Endothelial cell of umbilical vein (primary cell): ENCODE measurements around the gene ZNF892. TPM values are rescaled to one million over a fixed set of nuclear protein-coding genes. Genes with fewer than 3 reads are reported as not detected.

Experiments
- BruUV-seq: library from RNA; stranded (reverse); fragments of 400-500 nt; replicated peaks from 2 replicates; lab custom pipeline; 2021; lab: Mats Ljungman, UMichigan
- CTCF ChIA-PET: fragments of 300-600, 350-600 bp; sonication (Branson Sonifier 250); formaldehyde crosslinking; loops from one replicate; lab custom pipeline; 2021; ENCODE audit warnings: antibody characterized with exemption, inconsistent platforms; lab: Charles Lee
- POLR2A ChIA-PET: fragments of 300-600, 350-600 bp; sonication (Branson Sonifier 250); formaldehyde crosslinking; loops from one replicate; lab custom pipeline; 2021; ENCODE audit warnings: antibody characterized with exemption, inconsistent platforms; lab: Charles Lee
- DNase-seq: peaks from one replicate; pipeline ENCODE4 v3.0.0-alpha.2; 2011; ENCODE audit warnings: low read depth, low spot score
- FAIRE-seq: peaks from 2 replicates; lab custom pipeline; 2011; peaks lifted over from hg19 to GRCh38; lab: Jason Lieb, UNC
- H2AFZ ChIP-seq: 2 replicates; pipeline ENCODE4 v1.6.0; 2012; ENCODE audit warnings: low read depth, low read length, control low read depth, inconsistent platforms
- H3K27ac ChIP-seq: 2 replicates; pipeline ENCODE4 v1.5.1; 2011; ENCODE audit warnings: low read depth, mild to moderate bottlenecking, control low read depth, low read length, moderate library complexity; ENCODE audit not compliant: insufficient read depth
- H3K27me3 ChIP-seq, 2 experiments: 2 replicates each; pipeline versions ENCODE4 v1.6.0 to v1.6.1; 2011; ENCODE audit warnings: low read length in 2 of 2, mixed read lengths in 1 of 2; ENCODE audit not compliant: control insufficient read depth in 2 of 2, insufficient read depth in 2 of 2
- H3K36me3 ChIP-seq, 2 experiments: 2 replicates in 1 of 2; 3 replicates in 1 of 2; pipeline ENCODE4 v1.5.1; 2011; ENCODE audit warnings: low read length in 2 of 2, mild to moderate bottlenecking in 1 of 2, moderate library complexity in 1 of 2; ENCODE audit not compliant: control insufficient read depth in 2 of 2, insufficient read depth in 2 of 2; ENCODE audit errors: extremely low read depth in 1 of 2
- H3K4me1 ChIP-seq: 3 replicates; pipeline ENCODE4 v1.5.1; 2011; ENCODE audit warnings: mild to moderate bottlenecking, low read length; ENCODE audit not compliant: control insufficient read depth, insufficient read depth; ENCODE audit errors: extremely low read depth
- H3K4me2 ChIP-seq: 2 replicates; pipeline ENCODE4 v1.6.1; 2011; ENCODE audit warnings: low read length, control low read depth, mixed read lengths; ENCODE audit not compliant: insufficient read depth
- H3K4me3 ChIP-seq, 3 experiments: fragments of 200-600 bp in 1 of 3; sonication (generic), shearing (Covaris generic) in 1 of 3; replicated peaks in 1 of 3; 2 replicates each; pipeline ENCODE4 v1.5.1; 2011 to 2016; ENCODE audit warnings: control low read depth in 3 of 3, low read length in 3 of 3, mild to moderate bottlenecking in 2 of 3, inconsistent platforms in 1 of 3, low read depth in 1 of 3, moderate library complexity in 1 of 3; ENCODE audit not compliant: insufficient read depth in 1 of 3
- H3K79me2 ChIP-seq: 2 replicates; pipeline ENCODE4 v1.6.0; 2012; ENCODE audit warnings: low read length, inconsistent platforms; ENCODE audit not compliant: control insufficient read depth, insufficient read depth
- H3K9ac ChIP-seq: replicated peaks from 2 replicates; pipeline ENCODE3; 2011; ENCODE audit warnings: low read length, control low read depth; ENCODE audit not compliant: insufficient read depth; ENCODE audit errors: extremely low read depth
- H3K9me1 ChIP-seq: replicated peaks from 3 replicates; pipeline ENCODE4 v1.6.0; 2011; ENCODE audit warnings: mild to moderate bottlenecking, low read length; ENCODE audit not compliant: control insufficient read depth, insufficient read depth; ENCODE audit errors: extremely low read depth
- H3K9me3 ChIP-seq: replicated peaks from 2 replicates; pipeline ENCODE4 v1.5.1; 2012; ENCODE audit warnings: low read length, inconsistent platforms; ENCODE audit not compliant: control insufficient read depth, insufficient read depth
- H4K20me1 ChIP-seq: replicated peaks from 2 replicates; pipeline ENCODE3; 2011; ENCODE audit warnings: mild to moderate bottlenecking, low read length; ENCODE audit not compliant: control insufficient read depth, insufficient read depth; ENCODE audit errors: extremely low read depth
- EZH2 ChIP-seq: IDR thresholded peaks from 2 replicates; pipeline ENCODE4 v1.6.1; 2012; ENCODE audit warnings: borderline replicate concordance, low read depth, mild to moderate bottlenecking, moderate library complexity, low read length, inconsistent platforms; ENCODE audit not compliant: severe bottlenecking
- FOS ChIP-seq: IDR thresholded peaks from 2 replicates; pipeline ENCODE4 v1.6.1; 2011; ENCODE audit warnings: mild to moderate bottlenecking, low read length, moderate library complexity, borderline replicate concordance; ENCODE audit not compliant: insufficient read depth
- GATA2 ChIP-seq: IDR thresholded peaks from 2 replicates; pipeline ENCODE4 v1.7.0; 2011; ENCODE audit warnings: low read depth, mild to moderate bottlenecking, moderate library complexity, mixed read lengths, low read length; ENCODE audit not compliant: insufficient read length, insufficient read depth
- JUN ChIP-seq: IDR thresholded peaks from 2 replicates; pipeline ENCODE4 v1.6.1; 2011; ENCODE audit warnings: borderline replicate concordance, low read depth; ENCODE audit not compliant: insufficient read length, insufficient read depth
- MYC ChIP-seq: IDR thresholded peaks from one replicate; pipeline ENCODE4 v1.6.1; 2011; ENCODE audit warnings: mild to moderate bottlenecking, low read depth, low read length
- POLR2A ChIP-seq: IDR thresholded peaks from 2 replicates; pipeline ENCODE4 v1.6.1; 2012; ENCODE audit warnings: low read depth, mild to moderate bottlenecking, control low read depth, low read length
- POLR2AphosphoS5 ChIP-seq: IDR thresholded peaks from 2 replicates; pipeline ENCODE4 v1.6.1; 2012; ENCODE audit warnings: low read depth, mild to moderate bottlenecking, control low read depth, low read length, moderate library complexity; ENCODE audit not compliant: insufficient read depth
- dilution Hi-C: fragments of 300-500 bp; cut with MboI; formaldehyde crosslinking; loops from one replicate; pipeline ENCODE4 v1.15.0; 2019; ENCODE audit warnings: low sequenced_read_pairs; ENCODE audit not compliant: extremely low pct_ligation_motif_present
- intact Hi-C: fragments of 100-400 bp; cut with micrococcal nuclease; formaldehyde crosslinking; loops from one replicate; pipeline ENCODE4 v1.10.0; 2022
- polyA plus RNA-seq, 4 experiments: library from polyadenylated mRNA; depleted of rRNA in 3 of 4; stranded (reverse) in 3 of 4; unstranded in 1 of 4; fragments of >200 nt; gene quantifications; 2 replicates each; pipeline versions ENCODE4 v1.2.1 to v1.2.3, GENCODE V29; 2011 to 2012; ENCODE audit warnings: missing spikeins in 1 of 4
- total RNA-seq: library from RNA; stranded (reverse); gene quantifications from 2 replicates; pipeline ENCODE4 v1.2.3, GENCODE V29; 2021
- TF ChIP-seq, protein P1 (sequence below), 2 donors: IDR thresholded peaks; 1 replicate in 1 of 2; 2 replicates in 1 of 2; pipeline ENCODE4 v1.5.1; 2011; ENCODE audit warnings: low read length in 2 of 2, mild to moderate bottlenecking in 2 of 2, moderate library complexity in 2 of 2, control low read depth in 1 of 2, inconsistent platforms in 1 of 2, low read depth in 1 of 2; ENCODE audit not compliant: insufficient read depth in 1 of 2; ENCODE audit errors: extremely low read depth in 1 of 2
- TF ChIP-seq, protein P2 (sequence below): IDR thresholded peaks from 2 replicates; pipeline ENCODE4 v1.6.1; 2011; ENCODE audit not compliant: insufficient read depth, insufficient read length

ZNF892 gene
- total and polyA plus RNA-seq, 2 donors (not counting 3 experiments of a cell fraction or from before 2014, with no cell fraction given) = 0.65 to 3.7 TPM

DNA sequence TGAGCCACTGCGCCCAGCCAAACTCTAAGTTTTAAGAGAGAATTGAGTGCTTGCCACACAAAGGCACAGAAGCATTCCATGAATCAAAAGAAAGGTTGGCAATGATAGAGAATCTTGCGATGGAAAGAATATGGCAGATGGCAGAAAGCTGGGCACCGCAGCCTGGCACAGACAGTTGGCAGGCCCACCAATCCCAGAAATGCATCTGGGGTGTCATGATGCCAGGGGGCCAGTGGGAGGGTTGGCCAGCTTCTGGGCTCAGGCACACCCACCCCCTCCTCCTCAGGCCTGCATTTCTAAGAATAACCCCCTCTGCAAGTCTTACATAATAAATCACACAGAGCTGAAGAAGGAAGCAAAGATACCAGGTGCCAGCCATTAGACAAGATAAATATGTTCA, 22.1 kb upstream of the ZNF892 start:
- Histone ChIP-seq H3K27ac (no peak overlapping the region), H3K4me1 (no peaks in the 10 kb centered on the region), H3K9me1 (no peaks in the 10 kb centered on the region), H3K9ac (no peak overlapping the region), H3K9me3 (peaks cover 2% of the 10 kb centered on the region), H3K4me2 (no peak overlapping the region), H2AFZ (no peak overlapping the region), H3K79me2 (no peaks in the 10 kb centered on the region), H3K36me3 (peaks cover 2 to 13% of the 10 kb centered on the region in 2 experiments), H3K27me3 (no peaks in the 10 kb centered on the region), H3K4me3 (no peak overlapping the region), H4K20me1 (no peaks in the 10 kb centered on the region)
- TF ChIP-seq MYC (no peak), JUN (no peak), GATA2 (no peak), POLR2AphosphoS5 (no peak), EZH2 (no peak), FOS (no peak), POLR2A (no peak)
- TF ChIP-seq, protein P1, sequence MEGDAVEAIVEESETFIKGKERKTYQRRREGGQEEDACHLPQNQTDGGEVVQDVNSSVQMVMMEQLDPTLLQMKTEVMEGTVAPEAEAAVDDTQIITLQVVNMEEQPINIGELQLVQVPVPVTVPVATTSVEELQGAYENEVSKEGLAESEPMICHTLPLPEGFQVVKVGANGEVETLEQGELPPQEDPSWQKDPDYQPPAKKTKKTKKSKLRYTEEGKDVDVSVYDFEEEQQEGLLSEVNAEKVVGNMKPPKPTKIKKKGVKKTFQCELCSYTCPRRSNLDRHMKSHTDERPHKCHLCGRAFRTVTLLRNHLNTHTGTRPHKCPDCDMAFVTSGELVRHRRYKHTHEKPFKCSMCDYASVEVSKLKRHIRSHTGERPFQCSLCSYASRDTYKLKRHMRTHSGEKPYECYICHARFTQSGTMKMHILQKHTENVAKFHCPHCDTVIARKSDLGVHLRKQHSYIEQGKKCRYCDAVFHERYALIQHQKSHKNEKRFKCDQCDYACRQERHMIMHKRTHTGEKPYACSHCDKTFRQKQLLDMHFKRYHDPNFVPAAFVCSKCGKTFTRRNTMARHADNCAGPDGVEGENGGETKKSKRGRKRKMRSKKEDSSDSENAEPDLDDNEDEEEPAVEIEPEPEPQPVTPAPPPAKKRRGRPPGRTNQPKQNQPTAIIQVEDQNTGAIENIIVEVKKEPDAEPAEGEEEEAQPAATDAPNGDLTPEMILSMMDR (IDR thresholded peaks at IDR 0.05; ENCODE audit: extremely low read depth in 1 of 2, insufficient read depth in 1 of 2, low read depth in 1 of 2, low read length in 2 of 2) = no peak
- TF ChIP-seq, protein P2, sequence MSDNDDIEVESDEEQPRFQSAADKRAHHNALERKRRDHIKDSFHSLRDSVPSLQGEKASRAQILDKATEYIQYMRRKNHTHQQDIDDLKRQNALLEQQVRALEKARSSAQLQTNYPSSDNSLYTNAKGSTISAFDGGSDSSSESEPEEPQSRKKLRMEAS = no peak
- no peak for DNase-seq
- intact Hi-C loops = no loop called here
- dilution Hi-C loops = no loop called here
- ChIA-PET CTCF (interaction anchor here (1.4 kb wide), 1 partner anchor 13 kb away, joined by 4 read pairs; no protein-coding TSS in a partner anchor), POLR2A (no interaction called here)
- no peak for FAIRE-seq
- no TSS peak for BruUV-seq
